ENCODE data around the gene EVX1. TPM values are rescaled to one million over a fixed set of nuclear protein-coding genes. Genes with fewer than 3 reads are reported as not detected.

Gene EVX1
- polyA plus RNA-seq, 3 donors: 0.09 to 0.11 TPM; not detected in 1

DNA sequence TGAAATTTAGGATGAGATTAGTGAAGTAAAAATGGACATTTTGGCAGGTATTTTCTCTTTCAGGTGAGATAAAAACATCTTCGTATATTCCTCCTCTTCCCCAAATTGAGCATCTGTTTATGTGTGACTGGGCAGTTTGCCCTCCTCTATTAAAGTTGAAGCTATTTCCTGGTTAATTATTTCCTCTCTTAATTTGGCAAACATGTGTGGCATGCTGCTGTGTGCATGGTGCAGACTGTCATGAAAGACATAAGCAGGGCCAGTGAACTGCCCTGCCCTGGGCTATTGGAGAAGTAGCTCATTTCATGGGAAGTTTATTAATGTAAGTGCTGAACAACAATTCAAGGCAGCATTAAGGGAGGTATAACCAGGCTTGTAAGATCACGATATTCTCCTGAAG is 52.6 kb downstream of the EVX1 start:
- no peak for DNase-seq (ENCODE audit: extremely low read depth in 1 of 11, low read depth in 9 of 11, low spot score in 4 of 11)

DNA sequence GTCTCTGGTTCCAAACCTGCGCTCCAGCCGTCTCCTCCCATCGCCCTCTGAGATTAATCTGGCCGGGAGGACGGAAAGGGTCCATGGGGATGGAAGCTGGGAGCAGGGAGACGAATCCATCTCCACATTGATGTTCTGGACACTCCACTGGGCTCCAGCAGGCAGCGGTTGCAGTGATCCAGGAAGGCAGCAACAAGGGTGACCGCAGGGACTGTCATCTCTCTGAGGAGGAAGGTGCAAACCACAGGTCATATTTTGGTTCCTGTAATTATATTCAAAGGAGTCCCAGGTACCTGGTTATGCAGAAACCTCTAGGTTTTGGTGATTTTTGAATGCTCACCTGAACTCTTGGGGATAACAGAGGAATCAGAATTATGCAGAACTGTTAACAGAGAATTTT is 54.8 kb downstream of the EVX1 start:
- no peak for DNase-seq (ENCODE audit: extremely low read depth in 1 of 11, low read depth in 9 of 11, low spot score in 4 of 11)

Other genes starting within 250 kb of the EVX1 start
- 1 to 10 TPM; 2.5 to 3.4 (median 2.7) TPM for gene HOXA1, start 146.8 kb upstream of the EVX1 start, polyA plus RNA-seq (ENCODE audit: insufficient read length in 3 of 3)
- 10 to 100 TPM; 10.8 to 11.1 (median 10.8) TPM for gene HOXA2, start 140.1 kb upstream of the EVX1 start, polyA plus RNA-seq (ENCODE audit: insufficient read length in 3 of 3)
- gene HOXA4, start 112.0 kb upstream of the EVX1 start, polyA plus RNA-seq (ENCODE audit: insufficient read length in 3 of 3): 10 to 100 TPM; 20.1 to 31.6 (median 23.8) TPM
- 10 to 100 TPM; 70.3 to 89.0 (median 71.1) TPM for gene HOXA5, start 99.1 kb upstream of the EVX1 start, polyA plus RNA-seq (ENCODE audit: insufficient read length in 3 of 3)
- gene HOXA6, start 95.0 kb upstream of the EVX1 start, polyA plus RNA-seq (ENCODE audit: insufficient read length in 3 of 3): 10 to 100 TPM; 24.6 to 48.9 (median 36.8) TPM
- gene HOXA3, start 90.2 kb upstream of the EVX1 start, polyA plus RNA-seq (ENCODE audit: insufficient read length in 3 of 3): 10 to 100 TPM; 42.4 to 62.7 (median 42.7) TPM
- 10 to 100 TPM; 24.3 to 31.7 (median 31.4) TPM for gene HOXA7, start 86.1 kb upstream of the EVX1 start, polyA plus RNA-seq (ENCODE audit: insufficient read length in 3 of 3)
- 100 to 1,000 TPM; 107 to 119 (median 118) TPM for gene HOXA9, start 77.3 kb upstream of the EVX1 start, polyA plus RNA-seq (ENCODE audit: insufficient read length in 3 of 3)
- gene HOXA10, start 68.5 kb upstream of the EVX1 start, polyA plus RNA-seq (ENCODE audit: insufficient read length in 3 of 3): 100 to 1,000 TPM; 140 to 148 (median 145) TPM
- 10 to 100 TPM; 35.9 to 44.0 (median 37.0) TPM for gene HOXA11, start 57.6 kb upstream of the EVX1 start, polyA plus RNA-seq (ENCODE audit: insufficient read length in 3 of 3)
- gene HOXA13, start 42.7 kb upstream of the EVX1 start, polyA plus RNA-seq (ENCODE audit: insufficient read length in 3 of 3): under 1 TPM in 1 of 3 donors, not detected in 2; 0.01 TPM

Data from renal cortex interstitium (tissue), 11 donors.